Measurements from ENCODE around the gene GTF2H3.
A peak's percentile ranks its signal among the peaks of the same experiment; 100 is the strongest.

Gene GTF2H3

DNA sequence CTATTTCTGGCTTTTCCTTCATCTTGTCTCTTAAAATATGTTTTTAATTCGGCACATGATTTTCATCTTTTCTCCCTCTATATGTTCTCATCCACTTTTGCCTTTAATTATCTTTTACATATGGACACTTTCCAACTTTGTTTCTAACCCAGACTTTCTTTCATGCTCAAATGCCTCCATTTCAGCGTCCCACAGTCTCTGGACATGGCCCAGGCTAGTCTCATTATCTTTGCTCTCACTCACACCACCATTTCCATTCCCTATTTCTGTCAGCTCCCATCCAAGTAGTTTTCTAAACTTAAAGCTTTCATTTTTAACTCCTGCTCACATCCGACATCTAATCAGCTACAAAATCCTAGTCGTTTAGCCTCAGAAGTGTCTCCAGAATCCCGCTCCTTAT lies 14.8 kb downstream of the GTF2H3 start:
- DNase-seq = no peak

DNA sequence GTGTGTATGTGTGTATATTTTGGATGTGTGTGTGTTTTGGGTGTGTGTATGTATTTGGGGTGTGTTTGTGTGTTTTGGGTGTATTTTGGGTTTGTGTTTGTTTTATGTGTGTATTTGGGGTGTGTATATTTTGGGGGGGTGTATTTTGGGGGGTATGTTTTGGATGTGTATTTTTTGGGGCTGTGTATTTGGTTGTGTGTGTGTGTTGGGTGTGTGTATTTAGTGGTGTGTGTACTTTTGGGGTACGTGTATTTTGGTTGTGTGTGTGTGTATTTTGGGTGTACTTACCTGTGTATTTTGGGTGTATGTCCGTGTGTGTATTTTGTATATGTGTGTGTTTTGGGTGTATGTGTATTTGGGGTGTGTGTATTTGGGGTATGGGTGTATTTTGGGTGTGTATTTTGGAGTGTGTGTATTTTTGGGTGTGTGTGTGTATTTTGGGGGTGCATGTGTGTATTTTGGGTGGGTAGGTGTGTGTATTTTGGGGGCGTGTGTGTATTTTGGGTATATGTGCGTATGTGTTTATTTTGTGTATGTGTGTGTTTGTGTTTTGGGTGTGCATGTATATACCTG lies 20.6 kb downstream of the GTF2H3 start:
- DNase-seq = no peak

- no peak for DNase-seq
Observed at GRCh38 chr12:123655420-123655819, 21.8 kb downstream of the GTF2H3 start.

DNA sequence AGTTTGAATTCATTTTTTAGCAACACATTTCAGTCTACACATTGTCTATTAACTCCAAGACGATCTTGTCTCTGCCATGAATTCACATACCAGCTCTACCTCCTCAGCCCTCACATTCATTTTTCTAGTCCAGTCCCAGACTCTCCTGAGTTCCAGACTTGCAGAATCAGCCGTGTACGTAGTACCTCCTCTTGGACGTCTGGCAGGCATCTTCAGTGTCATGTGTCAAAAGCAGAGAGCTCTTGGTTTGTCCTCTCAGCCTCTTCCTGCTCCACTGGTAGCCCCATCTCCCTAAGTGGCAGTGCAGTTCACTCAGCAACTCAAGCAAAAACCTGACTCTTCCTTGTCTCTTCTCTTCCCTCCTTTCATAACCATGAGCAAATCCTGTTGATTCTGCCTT lies 22.8 kb downstream of the GTF2H3 start:
- DNase-seq = no peak

GRCh38 chr12:123657211-123657610 lies 23.6 kb downstream of the GTF2H3 start:
- DNase-seq = no peak

DNA sequence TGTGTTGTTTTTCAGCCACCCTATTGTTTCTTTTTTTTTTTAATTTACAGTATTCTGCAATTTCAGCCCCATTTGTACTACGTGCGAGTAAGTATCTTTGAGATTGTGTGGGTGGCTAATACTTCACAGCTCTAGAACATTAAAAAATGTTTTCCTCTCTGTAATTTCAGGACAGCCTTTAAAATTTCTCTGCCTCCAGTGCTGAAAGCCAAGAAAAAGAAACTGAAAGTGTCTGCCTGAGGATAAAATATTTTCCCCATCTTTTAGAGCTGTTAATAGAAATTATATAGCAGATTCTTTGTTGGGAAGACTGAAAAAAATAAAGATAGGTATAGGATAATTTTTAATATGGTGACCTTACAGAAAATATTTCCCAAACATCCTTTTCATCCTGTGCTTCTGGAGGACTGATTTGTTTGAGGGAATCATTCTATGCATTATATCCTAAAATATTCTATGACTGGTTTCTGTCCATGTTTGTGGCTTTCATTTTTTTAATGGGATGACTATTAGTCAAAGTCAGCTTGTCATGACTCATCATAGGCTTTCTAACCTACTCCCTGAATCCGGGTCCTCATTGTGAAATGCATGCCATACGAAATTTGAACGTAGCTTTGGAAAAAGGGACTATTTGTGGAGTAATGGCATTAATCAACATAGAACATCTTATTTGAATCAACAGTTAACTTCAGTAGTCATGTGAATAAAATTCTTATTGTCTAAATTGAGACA lies 26.5 kb downstream of the GTF2H3 start:
- DNase-seq = no peak

DNA sequence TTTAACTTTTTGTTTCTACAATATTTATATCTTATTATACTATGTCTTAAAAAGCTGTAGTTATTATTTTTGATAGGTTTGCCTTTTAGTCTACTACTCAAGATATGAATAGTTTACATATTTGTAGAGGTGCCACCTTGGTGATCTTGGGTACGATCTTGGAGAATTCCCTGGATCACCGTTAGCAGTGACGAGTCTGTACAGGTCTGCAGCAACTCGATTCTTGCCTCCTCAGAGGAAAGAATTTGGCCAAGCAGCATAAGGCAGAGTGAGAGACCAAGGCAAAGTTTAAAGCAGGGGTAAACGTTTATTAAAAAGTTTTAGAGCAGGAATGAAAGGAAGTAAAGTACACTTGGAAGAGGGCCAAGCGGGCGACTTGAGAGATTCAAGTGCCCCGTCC lies 34.1 kb downstream of the GTF2H3 start:
- no peak for DNase-seq

GRCh38 chr12:123670882-123671728 lies 37.5 kb downstream of the GTF2H3 start, which contains the start of gene TCTN2:
TCTN2 (plus strand) TSS chr12:123671113; CDS start chr12:123671241, 128 bp downstream.
- peak; percentile 93 for DNase-seq

DNA sequence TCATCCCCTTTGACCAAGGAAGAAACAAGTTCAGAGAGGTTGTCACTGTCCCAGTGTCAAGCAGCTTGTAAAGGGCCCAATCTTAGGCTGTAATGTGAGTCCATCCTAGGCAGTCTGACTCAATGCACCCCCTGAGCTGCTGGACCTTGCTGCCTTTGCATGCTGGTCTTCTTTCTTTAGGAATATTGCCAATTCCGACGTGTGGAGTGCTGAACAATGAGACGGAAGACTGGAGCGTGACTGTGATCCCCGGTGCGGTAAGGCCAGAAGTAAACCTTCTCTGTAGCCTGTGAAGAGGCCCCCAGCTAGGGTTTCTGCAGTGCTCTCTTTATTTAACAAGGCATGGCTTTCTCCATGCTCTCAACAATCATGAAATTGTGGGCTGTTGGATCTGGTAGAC lies 38.2 kb downstream of the GTF2H3 start:
- no peak for DNase-seq

DNA sequence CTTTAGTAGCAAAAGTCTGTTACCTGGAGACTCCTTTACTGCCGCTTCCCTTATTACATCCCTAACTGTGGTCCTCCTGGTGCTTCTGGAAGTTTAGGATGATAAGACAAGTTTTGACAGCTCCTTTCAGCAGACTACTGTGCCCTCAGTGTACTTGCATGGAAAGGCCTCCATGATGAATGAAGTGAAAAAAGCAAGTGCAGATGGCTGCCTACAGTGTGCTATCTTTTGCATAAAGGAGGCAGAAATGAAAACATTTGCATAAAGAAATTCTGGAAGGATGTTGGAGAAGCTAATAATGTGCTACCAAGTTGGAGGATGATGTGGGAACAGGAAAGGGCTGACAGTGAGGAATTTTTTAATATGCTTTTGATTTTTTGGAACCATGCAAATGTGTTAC lies 41.8 kb downstream of the GTF2H3 start:
- DNase-seq = no peak

GRCh38 chr12:123676616-123677320 lies 43.1 kb downstream of the GTF2H3 start:
- no peak for DNase-seq

GRCh38 chr12:123678981-123679380 lies 45.4 kb downstream of the GTF2H3 start:
- no peak for DNase-seq

DNA sequence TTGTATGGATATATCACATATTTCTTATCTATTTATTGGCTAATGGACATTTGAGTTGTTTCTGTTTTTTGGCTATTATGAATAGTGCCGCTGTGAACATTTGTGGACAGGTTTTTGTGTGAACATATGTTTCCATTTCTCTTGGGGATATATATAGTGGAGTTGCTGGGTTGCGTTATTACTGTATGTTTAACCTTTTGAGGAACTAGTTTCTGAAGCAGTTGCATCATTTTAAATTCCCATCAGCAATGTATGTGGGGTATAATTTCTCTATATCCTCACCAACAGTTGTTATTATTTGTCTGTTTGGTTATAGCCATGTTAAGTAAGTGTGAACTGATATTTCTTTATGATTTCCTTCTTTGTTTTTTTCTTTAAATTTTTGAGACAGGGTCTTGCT lies 48.0 kb downstream of the GTF2H3 start:
- no peak for DNase-seq

GRCh38 chr12:123683964-123684363 lies 50.3 kb downstream of the GTF2H3 start:
- DNase-seq = no peak

DNA sequence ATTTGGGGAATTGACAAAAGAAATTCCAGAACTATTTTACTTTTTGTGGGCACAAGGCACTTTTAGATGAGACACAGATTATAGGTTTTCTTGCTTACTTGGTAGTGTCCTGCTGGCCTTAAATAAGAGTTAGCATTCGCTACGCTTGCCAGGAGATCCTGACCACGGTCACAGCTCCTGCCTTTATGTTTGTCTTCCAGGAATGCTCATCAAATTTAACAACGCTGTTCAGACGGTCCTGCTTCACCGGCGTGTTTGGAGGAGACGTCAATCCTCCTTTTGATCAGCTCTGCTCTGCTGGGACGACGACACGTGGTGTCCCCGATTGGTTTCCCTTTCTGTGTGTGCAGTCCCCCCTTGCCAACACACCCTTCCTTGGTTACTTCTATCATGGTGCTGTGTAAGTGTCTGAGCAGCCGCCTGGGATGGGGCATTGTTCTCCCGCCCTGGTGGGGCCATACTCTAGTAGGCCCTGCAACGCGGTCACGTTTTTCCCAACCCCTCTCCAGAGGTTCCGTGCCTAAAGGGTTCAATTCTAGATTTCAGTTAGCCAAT lies 53.1 kb downstream of the GTF2H3 start:
- no peak for DNase-seq

DNA sequence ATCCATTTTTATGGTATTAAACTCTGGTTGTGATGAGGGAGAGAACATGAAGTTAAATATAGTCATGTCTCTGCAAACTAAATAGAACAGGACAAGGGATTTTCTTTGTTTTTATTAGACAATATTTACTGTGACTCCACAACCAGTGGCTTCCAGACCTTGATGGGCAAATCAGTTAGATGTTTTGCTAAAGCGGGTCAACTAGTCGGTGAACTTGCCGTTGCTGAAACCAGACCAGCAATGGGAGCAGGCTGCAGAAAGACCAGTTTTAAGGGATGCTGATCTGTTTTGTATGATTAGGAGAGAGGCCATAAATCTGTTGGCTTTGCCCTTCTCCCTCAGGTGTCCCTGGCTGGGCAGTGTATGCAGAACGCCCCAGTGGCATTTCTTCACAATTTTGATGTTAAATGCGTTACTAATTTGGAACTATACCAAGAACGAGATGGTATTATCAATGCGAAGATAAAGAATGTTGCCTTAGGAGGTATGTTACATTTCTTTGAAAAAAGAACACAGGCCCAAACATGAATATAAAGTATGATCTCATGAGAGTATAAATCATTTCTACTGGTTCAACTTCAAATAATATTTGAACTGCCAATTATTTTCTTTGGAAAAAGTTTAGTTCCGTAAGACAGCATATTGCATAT lies 56.7 kb downstream of the GTF2H3 start:
- DNase-seq = no peak

GRCh38 chr12:123696207-123696606 lies 62.6 kb downstream of the GTF2H3 start:
- DNase-seq = no peak

DNA sequence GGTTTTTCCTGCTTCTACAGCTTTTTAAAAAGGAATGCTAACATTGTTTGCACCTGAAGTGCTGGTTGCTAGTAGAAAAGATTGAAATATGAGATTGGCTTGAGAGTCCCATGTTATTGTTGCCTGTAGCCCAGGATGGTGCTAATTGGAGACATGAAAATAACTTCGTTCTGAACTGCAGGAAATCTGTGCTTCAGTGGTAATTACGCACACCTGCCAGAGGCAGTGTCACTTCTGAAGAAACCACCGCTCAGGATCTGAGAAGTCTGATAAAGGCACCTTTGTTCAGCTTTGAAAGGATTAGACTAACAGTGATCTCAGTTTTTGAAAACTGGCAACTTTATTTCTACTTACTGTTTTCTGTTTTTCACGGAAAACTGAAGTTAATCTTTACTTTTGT lies 63.0 kb downstream of the GTF2H3 start:
- DNase-seq = no peak

DNA sequence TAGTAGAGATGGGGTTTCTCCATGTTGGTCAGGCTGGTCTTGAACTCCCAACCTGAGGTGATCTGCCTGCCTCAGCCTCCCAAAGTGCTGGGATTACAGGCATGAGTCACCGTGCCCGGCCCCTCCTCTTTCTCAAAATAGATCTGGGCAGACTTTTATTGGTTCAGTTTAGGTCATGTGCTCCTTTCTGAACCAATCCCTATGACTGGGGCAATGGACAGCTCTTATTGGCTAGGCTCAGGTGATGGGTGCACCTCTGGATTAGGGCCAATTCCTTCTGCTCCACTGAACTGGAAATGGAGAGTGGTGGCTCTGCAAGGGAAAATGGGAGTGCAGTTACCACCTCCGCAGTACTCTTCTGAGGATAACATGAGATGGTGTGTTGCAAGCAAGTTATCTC lies 72.3 kb downstream of the GTF2H3 start:
- DNase-seq = no peak

GRCh38 chr12:123707466-123707865 lies 73.8 kb downstream of the GTF2H3 start:
- no peak for DNase-seq

Data from 8988T (cell line).